Body of pancreas (tissue), 4 donors: ENCODE measurements around the gene CCL13. TPM values are rescaled to one million over a fixed set of nuclear protein-coding genes. Genes with fewer than 3 reads are reported as not detected.

ENCODE experiments used
- ATAC-seq: fragments of 150-250 bp; one replicate; pipeline ENCODE4 v1.9.1; 2016
- DNase-seq, 4 donors: peaks; one replicate each; pipeline ENCODE4 v3.0.0-alpha.2; 2019
- H3K27ac ChIP-seq, 4 donors: fragments of 200-600 bp; sonication (generic); 1 replicate in 3 of 4; 2 replicates in 1 of 4; pipeline versions ENCODE4 v1.5.1 to v1.6.1; 2016 to 2019; ENCODE audit warnings: mild to moderate bottlenecking in 1 of 4, mixed read lengths in 1 of 4, moderate library complexity in 1 of 4
- H3K27me3 ChIP-seq, 2 donors: fragments of 200-600 bp; sonication (generic); one replicate each; pipeline ENCODE4 v1.6.0; 2016; ENCODE audit warnings: mild to moderate bottlenecking in 1 of 2
- H3K36me3 ChIP-seq, 2 donors: fragments of 200-600 bp; sonication (generic); replicated peaks in 1 of 2; 2 replicates each; pipeline ENCODE4 v1.5.1; 2016; ENCODE audit warnings: low read depth in 2 of 2; ENCODE audit not compliant: insufficient read depth in 1 of 2
- H3K4me1 ChIP-seq: fragments of 200-600 bp; sonication (generic); one replicate; pipeline ENCODE4 v1.6.0; 2016
- H3K4me3 ChIP-seq, 2 donors: fragments of 200-600 bp; sonication (generic); 1 replicate in 1 of 2; 2 replicates in 1 of 2; pipeline ENCODE4 v1.5.1; 2016 to 2019
- H3K9me3 ChIP-seq, 3 donors: fragments of 200-600 bp; sonication (generic); 1 replicate in 2 of 3; 2 replicates in 1 of 3; pipeline ENCODE4 v1.5.1; 2016
- POLR2A ChIP-seq, 3 donors: fragments of 450-650 bp; IDR thresholded peaks; one replicate each; pipeline ENCODE4 v1.6.1; 2016; ENCODE audit warnings: antibody characterized with exemption in 3 of 3, mild to moderate bottlenecking in 2 of 3
- WGBS, 2 donors: methylation state at CpG; one replicate each; pipeline ENCODE4 v1.1.5; 2017; 5-methylcytosine and 5-hydroxymethylcytosine counted together
- intact Hi-C: fragments of 100-400 bp; cut with DNase I; formaldehyde crosslinking; loops from one replicate; pipeline ENCODE4 v1.15.1; 2023
- total RNA-seq, 2 donors: library from RNA; depleted of rRNA; stranded (reverse); fragments of >200 nt; gene quantifications; one replicate each; pipeline ENCODE4 v1.1.0, GENCODE V29; 2016
- TF ChIP-seq, protein P1 (sequence below), 7 experiments: fragments of 450-650 bp in 4 of 7; fragments of 200-600 bp in 3 of 7; sonication (generic) in 3 of 7; IDR thresholded peaks; one replicate each; pipeline ENCODE4 v1.5.1; 2016 to 2019; ENCODE audit warnings: antibody characterized with exemption in 7 of 7

CCL13 gene
- total RNA-seq, 2 donors from 2014 or later: not detected

- intact Hi-C loops: no loop called here
- H3K27ac ChIP-seq: no peak overlapping the region
- H3K4me3 ChIP-seq: no peak overlapping the region
- 32 to 47% methylated on average over 2 of the region's 2 CpGs for WGBS, 2 donors
- ATAC-seq: no peak
- no peaks in the 10 kb centered on the region for H3K36me3 ChIP-seq
- TF ChIP-seq, protein P1, sequence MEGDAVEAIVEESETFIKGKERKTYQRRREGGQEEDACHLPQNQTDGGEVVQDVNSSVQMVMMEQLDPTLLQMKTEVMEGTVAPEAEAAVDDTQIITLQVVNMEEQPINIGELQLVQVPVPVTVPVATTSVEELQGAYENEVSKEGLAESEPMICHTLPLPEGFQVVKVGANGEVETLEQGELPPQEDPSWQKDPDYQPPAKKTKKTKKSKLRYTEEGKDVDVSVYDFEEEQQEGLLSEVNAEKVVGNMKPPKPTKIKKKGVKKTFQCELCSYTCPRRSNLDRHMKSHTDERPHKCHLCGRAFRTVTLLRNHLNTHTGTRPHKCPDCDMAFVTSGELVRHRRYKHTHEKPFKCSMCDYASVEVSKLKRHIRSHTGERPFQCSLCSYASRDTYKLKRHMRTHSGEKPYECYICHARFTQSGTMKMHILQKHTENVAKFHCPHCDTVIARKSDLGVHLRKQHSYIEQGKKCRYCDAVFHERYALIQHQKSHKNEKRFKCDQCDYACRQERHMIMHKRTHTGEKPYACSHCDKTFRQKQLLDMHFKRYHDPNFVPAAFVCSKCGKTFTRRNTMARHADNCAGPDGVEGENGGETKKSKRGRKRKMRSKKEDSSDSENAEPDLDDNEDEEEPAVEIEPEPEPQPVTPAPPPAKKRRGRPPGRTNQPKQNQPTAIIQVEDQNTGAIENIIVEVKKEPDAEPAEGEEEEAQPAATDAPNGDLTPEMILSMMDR (IDR thresholded peaks at IDR 0.05): no peak
- no peak for TF ChIP-seq POLR2A (IDR thresholded peaks at IDR 0.05)
- H3K27me3 ChIP-seq: no peaks in the 10 kb centered on the region
- DNase-seq: no peak
- H3K4me1 ChIP-seq: no peaks in the 10 kb centered on the region
- no peaks in the 10 kb centered on the region for H3K9me3 ChIP-seq
Measured at GRCh38 chr17:34398990-34399389, 42.7 kb downstream of the CCL13 start.

DNA sequence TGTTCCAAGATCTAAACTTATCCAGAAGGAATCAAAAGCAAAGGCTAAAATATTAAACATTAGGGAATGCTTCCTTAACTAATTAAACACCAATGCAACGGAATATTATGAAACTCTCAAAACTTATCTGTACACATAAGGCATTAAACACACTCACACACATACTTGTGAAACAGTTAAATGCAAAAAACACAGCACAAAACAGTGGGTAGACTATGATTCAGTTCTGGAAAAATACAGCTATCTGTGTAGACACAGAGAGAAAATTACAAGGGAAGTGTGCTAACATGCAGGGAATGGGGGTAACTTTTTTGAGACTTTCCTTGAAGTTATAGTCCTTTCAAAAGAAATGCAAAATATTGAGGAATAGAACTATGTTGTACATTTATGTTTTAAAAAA lies 43.4 kb downstream of the CCL13 start:
- Histone ChIP-seq H3K4me1 (no peaks in the 10 kb centered on the region), H3K4me3 (no peak overlapping the region), H3K9me3 (no peaks in the 10 kb centered on the region), H3K27me3 (no peaks in the 10 kb centered on the region), H3K36me3 (no peaks in the 10 kb centered on the region), H3K27ac (no peak overlapping the region)
- WGBS, 2 donors: 23 to 24% methylated on average over 1 of the region's 1 CpG
- DNase-seq: no peak
- no peak for ATAC-seq
- intact Hi-C loops: no loop called here
- TF ChIP-seq POLR2A (IDR thresholded peaks at IDR 0.05): no peak
- TF ChIP-seq, protein P1 (IDR thresholded peaks at IDR 0.05): no peak

GRCh38 chr17:34400301-34400931 lies 44.1 kb downstream of the CCL13 start:
- no peaks in the 10 kb centered on the region for H3K4me1 ChIP-seq
- ATAC-seq (no peak), DNase-seq (no peak)
- H3K4me3 ChIP-seq: no peak overlapping the region
- H3K27ac ChIP-seq: no peak overlapping the region
- H3K9me3 ChIP-seq: no peaks in the 10 kb centered on the region
- H3K27me3 ChIP-seq: no peaks in the 10 kb centered on the region
- no peak for TF ChIP-seq POLR2A (IDR thresholded peaks at IDR 0.05)
- TF ChIP-seq, protein P1 (IDR thresholded peaks at IDR 0.05): no peak
- H3K36me3 ChIP-seq: no peaks in the 10 kb centered on the region
- intact Hi-C loops: no loop called here
- WGBS, 2 donors: 48 to 56% methylated on average over 10 of the region's 10 CpGs

GRCh38 chr17:34401165-34401564 lies 44.9 kb downstream of the CCL13 start:
- H3K27ac ChIP-seq: no peak overlapping the region
- TF ChIP-seq, protein P1 (IDR thresholded peaks at IDR 0.05): no peak
- TF ChIP-seq POLR2A (IDR thresholded peaks at IDR 0.05): no peak
- WGBS, 2 donors: 75 to 77% methylated on average over 5 of the region's 5 CpGs
- H3K9me3 ChIP-seq: no peaks in the 10 kb centered on the region
- no peaks in the 10 kb centered on the region for H3K27me3 ChIP-seq
- H3K4me3 ChIP-seq: no peak overlapping the region
- no peaks in the 10 kb centered on the region for H3K4me1 ChIP-seq
- intact Hi-C loops: no loop called here
- DNase-seq (no peak), ATAC-seq (no peak)
- no peaks in the 10 kb centered on the region for H3K36me3 ChIP-seq

GRCh38 chr17:34403006-34403405 lies 46.7 kb downstream of the CCL13 start:
- 49 to 55% methylated on average over 4 of the region's 4 CpGs for WGBS, 2 donors
- TF ChIP-seq, protein P1 (IDR thresholded peaks at IDR 0.05): no peak
- no peak for TF ChIP-seq POLR2A (IDR thresholded peaks at IDR 0.05)
- ATAC-seq (no peak), DNase-seq (no peak)
- Histone ChIP-seq H3K4me3 (no peak overlapping the region), H3K27ac (no peak overlapping the region), H3K27me3 (no peaks in the 10 kb centered on the region), H3K36me3 (no peaks in the 10 kb centered on the region), H3K4me1 (no peaks in the 10 kb centered on the region), H3K9me3 (no peaks in the 10 kb centered on the region)
- intact Hi-C loops: no loop called here
